HAP-1 (cell line): ENCODE results near the gene KCNA3.

Experiments used
- DNase-seq, 2 experiments: peaks; one replicate each; pipeline ENCODE4 v3.0.0-alpha.2; 2016 to 2020; ENCODE audit warnings: low spot score in 2 of 2
- H3K27me3 ChIP-seq: fragments of 250-450 bp; sonication (Bioruptor Pico); 2 replicates; pipeline ENCODE4 v1.5.1; 2020; ENCODE audit warnings: low read depth, mild to moderate bottlenecking, moderate library complexity
- H3K36me3 ChIP-seq: fragments of 250-450 bp; sonication (Bioruptor Pico); replicated peaks from 2 replicates; pipeline ENCODE4 v1.5.1; 2020; ENCODE audit warnings: mild to moderate bottlenecking
- H3K4me1 ChIP-seq: fragments of 250-450 bp; sonication (Bioruptor Pico); 2 replicates; pipeline ENCODE4 v1.5.1; 2020; ENCODE audit warnings: mild to moderate bottlenecking
- H3K4me3 ChIP-seq: fragments of 250-450 bp; sonication (Bioruptor Pico); 2 replicates; pipeline ENCODE4 v1.5.1; 2020; ENCODE audit warnings: mild to moderate bottlenecking, moderate library complexity
- H3K9me3 ChIP-seq: fragments of 250-450 bp; sonication (Bioruptor Pico); 2 replicates; pipeline ENCODE4 v1.5.1; 2020; ENCODE audit warnings: mild to moderate bottlenecking, moderate library complexity
- in situ Hi-C: fragments of 300-500 bp; cut with MboI; formaldehyde crosslinking; loops from 3 replicates; pipeline ENCODE4 v1.14.3; 2020; ENCODE audit warnings: low sequenced_read_pairs, inconsistent platforms, mixed read lengths

Gene KCNA3

DNA sequence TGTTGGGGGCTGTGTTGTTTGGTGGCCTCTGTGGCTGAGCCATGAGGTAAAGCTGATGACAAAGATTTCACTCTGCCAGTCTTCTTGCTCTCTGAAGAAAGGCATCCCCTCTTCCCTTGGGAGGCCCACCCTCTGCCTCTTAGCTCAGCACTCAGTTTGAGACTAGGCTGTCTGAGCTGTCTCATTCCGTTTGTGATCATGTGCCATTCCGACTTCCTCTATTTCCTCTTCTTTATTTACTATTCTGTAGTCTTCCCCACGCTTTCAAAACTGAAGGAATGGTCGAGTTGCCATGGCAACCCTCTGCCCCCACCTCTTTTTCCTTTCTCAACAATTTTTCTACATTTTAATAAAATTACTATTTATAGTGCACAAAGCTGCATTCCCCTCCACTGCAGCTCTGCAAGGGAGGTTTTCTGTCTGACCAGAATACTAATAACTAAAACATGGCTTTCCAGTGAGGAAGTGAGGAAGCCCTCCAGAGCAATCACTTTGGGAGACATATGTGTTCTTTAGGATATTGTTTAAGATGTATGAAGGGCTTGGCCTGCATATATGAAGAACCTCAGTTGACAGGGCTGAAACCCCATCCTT lies 30.8 kb downstream of the KCNA3 start:
- H3K4me3 ChIP-seq: no peak overlapping the region
- H3K4me1 ChIP-seq: no peaks in the 10 kb centered on the region
- H3K9me3 ChIP-seq: no peaks in the 10 kb centered on the region
- in situ Hi-C loops: no loop called here
- H3K36me3 ChIP-seq: no peaks in the 10 kb centered on the region
- H3K27me3 ChIP-seq: peaks cover 16% of the 10 kb centered on the region
- DNase-seq: no peak

DNA sequence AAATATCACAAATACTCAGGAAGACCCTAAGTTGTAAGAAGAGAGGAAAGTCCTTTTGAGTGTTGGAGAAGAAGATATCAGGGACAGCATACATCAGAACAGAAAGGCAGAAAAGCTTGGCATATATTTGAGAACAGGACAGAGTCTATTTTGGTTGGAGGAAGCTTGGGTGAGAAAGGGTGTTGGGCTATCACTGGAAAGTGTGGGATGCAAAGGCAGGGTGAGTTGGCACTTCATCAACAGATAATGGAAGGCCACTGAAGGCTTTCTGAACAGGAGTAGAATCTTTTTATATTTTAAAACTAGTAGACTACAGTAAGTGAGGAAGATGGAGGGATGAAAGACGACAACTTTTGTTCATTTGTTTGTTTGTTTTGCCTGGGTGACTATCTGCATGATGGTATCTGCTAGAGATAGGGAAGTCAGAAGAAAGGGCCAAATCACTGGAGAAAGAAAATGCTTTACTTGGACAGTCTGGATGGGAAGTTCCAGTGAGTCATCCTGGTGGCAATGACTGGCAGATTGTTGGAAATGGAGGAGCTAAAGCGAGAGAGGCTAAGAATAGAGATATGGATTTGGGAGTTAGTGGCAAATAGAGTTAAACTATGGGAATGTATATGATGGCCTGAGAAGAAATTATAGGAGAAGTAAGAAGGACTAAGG lies 34.9 kb downstream of the KCNA3 start:
- Histone ChIP-seq H3K9me3 (no peaks in the 10 kb centered on the region), H3K4me3 (no peak overlapping the region), H3K36me3 (no peaks in the 10 kb centered on the region), H3K4me1 (no peaks in the 10 kb centered on the region), H3K27me3 (no peaks in the 10 kb centered on the region; the same call in 1 of the 2 replicates)
- in situ Hi-C loops: no loop called here
- no peak for DNase-seq

DNA sequence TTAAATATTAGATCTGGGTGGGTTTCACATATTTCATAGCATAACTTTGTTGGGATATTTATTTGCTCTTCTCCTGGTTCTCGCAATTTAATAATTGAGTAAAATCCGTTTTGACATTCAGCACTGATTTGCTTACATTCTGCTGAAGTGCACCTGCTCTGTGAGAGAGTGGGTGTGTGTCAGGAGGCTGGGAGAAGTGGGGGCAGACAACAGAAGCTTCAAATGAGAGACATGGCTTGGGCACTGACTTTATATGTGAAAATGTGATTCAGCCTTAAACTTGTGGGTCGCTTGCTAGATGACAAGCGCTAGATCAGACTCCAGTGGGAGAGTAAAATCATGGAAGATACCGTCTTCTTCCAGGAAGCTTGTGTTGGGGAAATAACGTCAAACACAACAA lies 36.2 kb downstream of the KCNA3 start:
- in situ Hi-C loops: no loop called here
- Histone ChIP-seq H3K4me3 (no peak overlapping the region), H3K4me1 (no peaks in the 10 kb centered on the region), H3K9me3 (no peaks in the 10 kb centered on the region), H3K36me3 (no peaks in the 10 kb centered on the region), H3K27me3 (no peaks in the 10 kb centered on the region)
- DNase-seq: no peak

GRCh38 chr1:110638058-110638457 lies 36.7 kb downstream of the KCNA3 start:
- H3K4me1 ChIP-seq: no peaks in the 10 kb centered on the region
- H3K36me3 ChIP-seq: no peaks in the 10 kb centered on the region
- H3K27me3 ChIP-seq: no peaks in the 10 kb centered on the region
- no peak for DNase-seq
- H3K9me3 ChIP-seq: no peaks in the 10 kb centered on the region
- no peak overlapping the region for H3K4me3 ChIP-seq
- in situ Hi-C loops: no loop called here

DNA sequence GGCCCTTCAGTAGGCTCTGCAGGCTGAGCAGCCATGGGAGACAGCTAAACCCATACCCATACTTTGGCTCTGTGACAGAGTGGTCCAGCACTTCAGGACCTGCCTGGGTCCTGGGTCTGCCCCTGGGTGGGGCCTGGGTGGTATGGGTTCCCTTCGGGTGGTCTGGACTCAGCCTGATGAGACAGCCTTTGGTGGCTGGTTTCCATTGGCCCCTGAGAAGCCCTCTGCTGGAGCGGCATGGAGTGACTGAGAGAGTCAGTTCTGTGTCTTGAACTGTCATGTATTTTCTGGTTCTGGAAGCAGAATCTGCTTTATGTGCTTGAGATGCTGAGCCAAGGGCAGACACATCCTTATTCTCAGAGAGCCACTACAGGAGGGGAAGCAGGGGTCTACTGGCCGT lies 37.3 kb downstream of the KCNA3 start:
- no peaks in the 10 kb centered on the region for H3K9me3 ChIP-seq
- no peak overlapping the region for H3K4me3 ChIP-seq
- no peaks in the 10 kb centered on the region for H3K27me3 ChIP-seq
- H3K36me3 ChIP-seq: no peaks in the 10 kb centered on the region
- H3K4me1 ChIP-seq: no peaks in the 10 kb centered on the region
- no peak for DNase-seq
- in situ Hi-C loops: no loop called here

DNA sequence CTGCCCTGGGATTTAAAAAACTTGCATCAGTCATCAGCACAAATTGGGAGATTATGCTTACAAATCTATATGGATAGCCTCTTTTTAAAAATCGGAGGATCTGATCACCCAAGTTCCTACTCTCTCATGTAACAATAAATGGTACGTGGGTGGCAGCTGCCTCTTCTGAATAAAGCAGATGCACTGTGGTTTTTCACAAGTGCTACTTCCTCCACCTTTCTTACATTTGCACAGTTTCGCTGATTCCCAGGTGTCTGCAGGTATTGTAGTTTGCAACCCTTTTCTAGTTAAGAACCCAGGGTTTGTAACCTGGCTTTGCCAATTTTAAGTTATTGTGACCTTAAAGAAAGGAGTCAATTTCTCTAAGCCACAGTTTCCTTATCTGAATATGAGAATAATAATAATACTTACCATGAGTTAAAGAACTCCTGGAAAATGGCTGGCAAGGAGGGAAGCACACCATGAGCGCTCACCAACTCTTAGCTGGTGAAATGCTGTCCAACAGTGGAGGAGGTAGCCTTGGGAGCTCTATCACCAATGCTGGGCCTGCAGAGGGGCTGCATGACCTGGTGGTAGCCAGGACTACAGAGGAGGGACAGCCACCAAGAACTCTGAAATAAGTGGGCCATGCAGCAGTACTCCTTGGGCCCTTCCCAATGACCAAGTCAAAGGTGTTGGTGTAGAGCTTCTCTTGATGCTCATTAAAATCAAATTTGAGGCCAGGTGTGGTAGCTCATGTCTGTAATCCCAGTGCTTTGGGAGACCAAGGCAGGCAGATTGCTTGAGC lies 38.4 kb downstream of the KCNA3 start:
- H3K4me1 ChIP-seq: no peaks in the 10 kb centered on the region
- no peaks in the 10 kb centered on the region for H3K9me3 ChIP-seq
- H3K4me3 ChIP-seq: no peak overlapping the region
- no peaks in the 10 kb centered on the region for H3K36me3 ChIP-seq
- in situ Hi-C loops: no loop called here
- no peak for DNase-seq
- peaks cover 3% of the 10 kb centered on the region; the same call in 1 of the 2 replicates for H3K27me3 ChIP-seq

GRCh38 chr1:110635434-110635833 lies 39.3 kb downstream of the KCNA3 start:
- Histone ChIP-seq H3K4me3 (no peak overlapping the region), H3K9me3 (no peaks in the 10 kb centered on the region), H3K27me3 (peaks cover 6% of the 10 kb centered on the region; the same call in 1 of the 2 replicates), H3K36me3 (no peaks in the 10 kb centered on the region), H3K4me1 (no peaks in the 10 kb centered on the region)
- no peak for DNase-seq
- in situ Hi-C loops: no loop called here

DNA sequence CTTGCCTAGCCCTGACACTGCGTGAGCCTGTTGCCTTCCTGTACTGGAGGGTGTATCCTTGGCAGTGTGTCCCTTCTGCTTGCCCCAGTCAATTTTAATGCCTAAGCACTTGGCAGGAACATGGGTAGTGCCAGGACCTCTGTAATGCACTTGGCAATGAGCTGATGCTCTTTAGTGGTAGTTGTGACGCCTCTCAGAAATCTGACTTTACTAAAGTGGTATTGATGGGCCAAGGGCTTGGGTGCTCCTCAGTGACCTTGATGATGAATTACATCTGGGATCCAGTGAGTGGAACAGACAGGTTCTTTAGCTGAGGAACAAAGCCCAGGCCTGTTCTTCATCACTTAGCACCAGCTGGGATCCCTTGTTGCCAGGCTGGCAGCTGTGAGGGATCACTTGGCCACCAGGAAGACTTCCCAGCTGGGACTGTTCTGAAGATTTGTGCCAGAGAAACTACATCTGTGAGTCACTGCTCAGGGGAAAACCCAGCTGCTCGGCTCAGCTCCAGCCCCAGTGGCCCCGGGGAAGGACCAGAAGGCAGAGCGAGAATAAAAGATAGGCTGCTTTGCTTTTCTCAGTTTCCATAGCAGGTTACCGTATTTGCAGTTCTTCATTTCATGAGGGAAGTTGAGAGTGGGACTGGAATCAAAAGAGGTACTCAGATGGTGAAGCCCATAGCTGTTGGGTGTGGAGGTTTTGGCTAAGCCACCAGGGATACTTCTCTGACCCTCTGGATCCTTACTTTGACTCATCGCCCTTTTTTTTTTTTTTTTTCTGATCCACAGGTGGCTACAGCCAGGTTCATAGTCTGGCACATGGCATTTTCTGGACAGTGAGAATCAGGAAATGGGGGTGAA lies 40.1 kb downstream of the KCNA3 start:
- Histone ChIP-seq H3K4me3 (no peak overlapping the region), H3K9me3 (no peaks in the 10 kb centered on the region), H3K4me1 (no peaks in the 10 kb centered on the region), H3K36me3 (no peaks in the 10 kb centered on the region), H3K27me3 (peaks cover 6% of the 10 kb centered on the region; the same call in 1 of the 2 replicates)
- DNase-seq: no peak
- in situ Hi-C loops: loop anchor here (5.0 kb wide), 1 partner anchor 143 kb away; no protein-coding TSS in a partner anchor

DNA sequence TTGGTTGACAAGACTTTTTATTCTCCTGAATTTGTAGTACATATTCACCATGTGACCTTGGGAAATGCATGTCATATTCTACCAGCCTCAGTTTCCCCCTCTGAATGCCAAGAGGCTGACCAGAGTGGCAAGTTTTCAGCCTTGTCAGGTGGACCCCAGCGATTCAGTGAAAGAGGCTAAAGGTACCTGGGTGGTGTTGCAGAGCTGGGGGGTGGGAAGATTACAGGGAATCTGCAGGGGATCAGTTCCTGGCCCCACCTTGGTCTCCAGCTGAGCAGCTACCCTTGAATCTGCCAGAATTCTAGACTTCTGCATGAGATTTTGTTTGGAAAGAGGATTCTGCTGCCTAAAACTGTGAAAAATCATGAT lies 40.7 kb downstream of the KCNA3 start:
- H3K27me3 ChIP-seq: peaks cover 6% of the 10 kb centered on the region; the same call in 1 of the 2 replicates
- no peak overlapping the region for H3K4me3 ChIP-seq
- in situ Hi-C loops: loop anchor here (5.0 kb wide), 1 partner anchor 143 kb away; no protein-coding TSS in a partner anchor
- no peak for DNase-seq
- H3K36me3 ChIP-seq: no peaks in the 10 kb centered on the region
- H3K4me1 ChIP-seq: no peaks in the 10 kb centered on the region
- no peaks in the 10 kb centered on the region for H3K9me3 ChIP-seq

- Histone ChIP-seq H3K27me3 (peaks cover 6% of the 10 kb centered on the region; the same call in 1 of the 2 replicates), H3K9me3 (no peaks in the 10 kb centered on the region), H3K4me3 (no peak overlapping the region), H3K4me1 (no peaks in the 10 kb centered on the region), H3K36me3 (no peaks in the 10 kb centered on the region)
- in situ Hi-C loops: loop anchor here (5.0 kb wide), 1 partner anchor 144 kb away; no protein-coding TSS in a partner anchor
- DNase-seq: no peak
These were observed 41.1 kb downstream of the KCNA3 start for GRCh38 chr1:110633646-110634030.

- Histone ChIP-seq H3K36me3 (no peaks in the 10 kb centered on the region), H3K4me1 (no peaks in the 10 kb centered on the region), H3K27me3 (peaks cover 6% of the 10 kb centered on the region; the same call in 1 of the 2 replicates), H3K4me3 (no peak overlapping the region), H3K9me3 (no peaks in the 10 kb centered on the region)
- in situ Hi-C loops: loop anchor here (5.0 kb wide), 1 partner anchor 145 kb away; no protein-coding TSS in a partner anchor
- DNase-seq: no peak
These were observed 42.7 kb downstream of the KCNA3 start for GRCh38 chr1:110631836-110632620.

DNA sequence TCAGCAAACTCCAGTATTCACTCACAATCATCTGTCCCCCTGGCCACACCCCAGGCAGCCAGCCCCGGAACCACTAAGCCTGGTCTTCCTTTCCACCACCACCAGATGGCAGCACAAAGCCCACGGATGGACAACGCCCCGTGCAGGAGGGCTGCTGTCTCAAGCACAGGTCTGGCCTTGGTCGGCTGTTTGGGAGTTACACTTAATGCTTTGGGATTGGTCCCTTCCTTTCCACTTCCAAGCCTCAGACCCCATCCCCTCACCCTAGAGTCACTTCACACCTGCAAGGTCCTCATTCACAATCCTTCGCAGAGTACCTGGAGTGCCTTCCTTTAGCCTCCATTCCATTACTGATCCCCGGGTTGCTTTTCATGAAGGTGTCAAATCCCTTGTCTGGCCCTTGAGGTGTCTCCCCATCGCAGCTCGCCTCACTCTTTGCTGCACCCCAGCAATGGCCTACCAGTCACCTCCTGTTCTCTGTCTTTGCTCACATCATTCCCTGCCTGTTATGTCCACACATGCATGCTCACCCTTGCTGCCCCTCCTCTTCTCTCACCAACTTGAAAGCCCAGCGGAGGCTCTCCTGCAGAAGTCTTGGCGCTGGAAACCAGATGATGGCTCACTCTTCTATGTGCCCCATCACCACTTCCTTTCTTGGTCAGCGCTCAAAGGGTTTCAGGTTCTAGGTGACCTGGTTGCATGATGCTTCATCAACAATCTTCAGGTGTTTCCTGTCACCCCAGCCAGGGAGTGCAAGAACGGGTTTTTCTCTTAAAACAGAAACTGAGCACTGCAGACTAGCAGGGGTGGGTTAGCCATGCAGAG lies 43.7 kb downstream of the KCNA3 start:
- Histone ChIP-seq H3K27me3 (peaks cover 6% of the 10 kb centered on the region; the same call in 1 of the 2 replicates), H3K4me3 (no peak overlapping the region), H3K9me3 (no peaks in the 10 kb centered on the region), H3K4me1 (no peaks in the 10 kb centered on the region), H3K36me3 (no peaks in the 10 kb centered on the region)
- peak; percentile 48 to 82 for DNase-seq
- in situ Hi-C loops: loop anchor here (5.0 kb wide), 1 partner anchor 146 kb away; no protein-coding TSS in a partner anchor
